ENCODE measurements around the gene RBM15B. TPM values are rescaled to one million over a fixed set of nuclear protein-coding genes. Genes with fewer than 3 reads are reported as not detected.
"Not testable (repeated sequence)": the region's sequence is repeated elsewhere in the genome, so short reads cannot be mapped to it uniquely, and the experiment has no call there.

The RBM15B gene
- total RNA-seq, 2 donors from 2014 or later = 19.6 to 24.4 TPM

- no peak for ATAC-seq (replicated peaks in 1 of 2)
- Mint-ChIP-seq H3K27ac (no peak overlapping the region), H3K4me3 (no peak overlapping the region), H3K36me3 (ENCODE audit: insufficient read depth in 2 of 2) (peaks cover 8 to 14% of the 10 kb centered on the region in 2 donors), H3K9me3 (no peaks in the 10 kb centered on the region), H3K4me1 (ENCODE audit: low read depth) (peaks cover 42% of the 10 kb centered on the region), H3K27me3 (ENCODE audit: low read depth) (no peaks in the 10 kb centered on the region)
- no peak for DNase-seq
Measured at GRCh38 chr3:51382076-51382745, 8.9 kb upstream of the RBM15B start.

- no peaks in the 10 kb centered on the region for H3K9me3 Mint-ChIP-seq
- H3K36me3 Mint-ChIP-seq (ENCODE audit: insufficient read depth in 2 of 2) = peaks cover 12 to 19% of the 10 kb centered on the region in 2 donors
- H3K27ac Mint-ChIP-seq = peak overlapping the region; percentile 97
- peaks cover 50% of the 10 kb centered on the region for H3K4me1 Mint-ChIP-seq (ENCODE audit: low read depth)
- peak overlapping the region; percentile 98 for H3K4me3 Mint-ChIP-seq
- no peak for DNase-seq
- ATAC-seq (replicated peaks in 1 of 2) = no peak
- no peaks in the 10 kb centered on the region for H3K27me3 Mint-ChIP-seq (ENCODE audit: low read depth)
Measured at GRCh38 chr3:51382947-51383578, 8.0 kb upstream of the RBM15B start.

GRCh38 chr3:51384055-51384725 is 6.9 kb upstream of the RBM15B start:
- no peaks in the 10 kb centered on the region for H3K9me3 Mint-ChIP-seq
- peak overlapping the region; percentile 97 for H3K27ac Mint-ChIP-seq
- peak; percentile 40 to 43 for DNase-seq
- H3K27me3 Mint-ChIP-seq (ENCODE audit: low read depth) = no peaks in the 10 kb centered on the region
- H3K4me1 Mint-ChIP-seq (ENCODE audit: low read depth) = peaks cover 56% of the 10 kb centered on the region
- peaks cover 12 to 22% of the 10 kb centered on the region in 2 donors for H3K36me3 Mint-ChIP-seq (ENCODE audit: insufficient read depth in 2 of 2)
- H3K4me3 Mint-ChIP-seq = peak overlapping the region; percentile 98
- ATAC-seq (replicated peaks in 1 of 2) = peak; percentile 6 to 20

GRCh38 chr3:51384726-51385473 is 6.2 kb upstream of the RBM15B start, which contains the start of gene MANF:
Gene MANF, plus strand, starts transcription at chr3:51385291. Its CDS starts 52 bp downstream, at chr3:51385343.
- Mint-ChIP-seq H3K9me3 (no peaks in the 10 kb centered on the region), H3K27me3 (ENCODE audit: low read depth) (no peaks in the 10 kb centered on the region), H3K36me3 (ENCODE audit: insufficient read depth in 2 of 2) (peaks cover 12 to 23% of the 10 kb centered on the region in 2 donors), H3K27ac (peak within 1 kb of the TSS; percentile 97), H3K4me3 (peak within 1 kb of the TSS; percentile 98), H3K4me1 (ENCODE audit: low read depth) (peaks cover 58% of the 10 kb centered on the region)
- peak; percentile 97 to 98 for DNase-seq
- peak; percentile 96 to 97 for ATAC-seq (replicated peaks in 1 of 2)

- DNase-seq = no peak
- Mint-ChIP-seq H3K36me3 (ENCODE audit: insufficient read depth in 2 of 2) (peaks cover 12 to 23% of the 10 kb centered on the region in 2 donors), H3K4me1 (ENCODE audit: low read depth) (peaks cover 65% of the 10 kb centered on the region), H3K27me3 (ENCODE audit: low read depth) (no peaks in the 10 kb centered on the region), H3K9me3 (no peaks in the 10 kb centered on the region), H3K4me3 (peak overlapping the region; percentile 98), H3K27ac (peak overlapping the region; percentile 92)
- no peak for ATAC-seq (replicated peaks in 1 of 2)
Measured at GRCh38 chr3:51385621-51386091, 5.4 kb upstream of the RBM15B start.

GRCh38 chr3:51386159-51386851 is 4.8 kb upstream of the RBM15B start:
- DNase-seq (no peak), ATAC-seq (replicated peaks in 1 of 2) (no peak)
- Mint-ChIP-seq H3K4me1 (ENCODE audit: low read depth) (peaks cover 67% of the 10 kb centered on the region), H3K4me3 (peak overlapping the region; percentile 98), H3K27me3 (ENCODE audit: low read depth) (no peaks in the 10 kb centered on the region), H3K9me3 (no peaks in the 10 kb centered on the region), H3K36me3 (ENCODE audit: insufficient read depth in 2 of 2) (peaks cover 12 to 23% of the 10 kb centered on the region in 2 donors), H3K27ac (peak overlapping the region; percentile 92)

GRCh38 chr3:51386852-51387229 is 4.2 kb upstream of the RBM15B start:
- Mint-ChIP-seq H3K4me3 (peak overlapping the region; percentile 98), H3K27ac (peak overlapping the region; percentile 92), H3K9me3 (no peaks in the 10 kb centered on the region), H3K27me3 (ENCODE audit: low read depth) (no peaks in the 10 kb centered on the region), H3K36me3 (ENCODE audit: insufficient read depth in 2 of 2) (peaks cover 12 to 23% of the 10 kb centered on the region in 2 donors), H3K4me1 (ENCODE audit: low read depth) (peaks cover 67% of the 10 kb centered on the region)
- DNase-seq (no peak), ATAC-seq (replicated peaks in 1 of 2) (no peak)

GRCh38 chr3:51387281-51387680 is 3.8 kb upstream of the RBM15B start:
- not testable (repeated sequence) for H3K9me3 Mint-ChIP-seq; ATAC-seq (replicated peaks in 1 of 2); H3K27me3 Mint-ChIP-seq (ENCODE audit: low read depth); DNase-seq
- Mint-ChIP-seq H3K4me3 (peak overlapping the region; percentile 98), H3K36me3 (ENCODE audit: insufficient read depth in 2 of 2) (peaks cover 12 to 23% of the 10 kb centered on the region in 2 donors), H3K27ac (peak overlapping the region; percentile 92), H3K4me1 (ENCODE audit: low read depth) (peaks cover 67% of the 10 kb centered on the region)

- no peak overlapping the region for H3K27ac Mint-ChIP-seq
Measured at GRCh38 chr3:51388286-51389029, 2.6 kb upstream of the RBM15B start.

GRCh38 chr3:51389423-51390183 is 1.5 kb upstream of the RBM15B start:
- H3K9me3 Mint-ChIP-seq = no peaks in the 10 kb centered on the region
- DNase-seq (peak; percentile 66 to 70), ATAC-seq (replicated peaks in 1 of 2) (no peak)
- no peaks in the 10 kb centered on the region for H3K27me3 Mint-ChIP-seq (ENCODE audit: low read depth)
- peak overlapping the region; percentile 77 for H3K27ac Mint-ChIP-seq
- H3K4me3 Mint-ChIP-seq = peak overlapping the region in 1 of 2 donors; percentile 11
- peaks cover 12 to 34% of the 10 kb centered on the region in 2 donors for H3K36me3 Mint-ChIP-seq (ENCODE audit: insufficient read depth in 2 of 2)
- H3K4me1 Mint-ChIP-seq (ENCODE audit: low read depth) = peaks cover 73% of the 10 kb centered on the region

More at GRCh38 chr3:51388286-51389029, 2.6 kb upstream of the RBM15B start:
- H3K4me3 Mint-ChIP-seq = no peak overlapping the region
- no peak for ATAC-seq (replicated peaks in 1 of 2)
- no peaks in the 10 kb centered on the region for H3K9me3 Mint-ChIP-seq
- H3K27me3 Mint-ChIP-seq (ENCODE audit: low read depth) = no peaks in the 10 kb centered on the region
- DNase-seq = no peak
- H3K4me1 Mint-ChIP-seq (ENCODE audit: low read depth) = peaks cover 70% of the 10 kb centered on the region
- H3K36me3 Mint-ChIP-seq (ENCODE audit: insufficient read depth in 2 of 2) = peaks cover 12 to 29% of the 10 kb centered on the region in 2 donors

Measured in activated T-cell treated with anti-CD3 and anti-CD28 coated beads, Interleukin-2, amount 50 U/mL, for 72 hours (primary cell).